Measurements from ENCODE around the gene ACTRT2. TPM values are rescaled to one million over a fixed set of nuclear protein-coding genes. Genes with fewer than 3 reads are reported as not detected.

The ACTRT2 gene
- total RNA-seq, 2 donors from 2014 or later: not detected

- TF ChIP-seq CTCF (IDR thresholded peaks at IDR 0.05) (no peak), POLR2A (IDR thresholded peaks at IDR 0.05) (no peak)
- H3K36me3 ChIP-seq (replicated peaks in 1 of 2; ENCODE audit: insufficient read depth in 1 of 2, low read depth in 2 of 2): no peaks in the 10 kb centered on the region
- DNase-seq (no peak), ATAC-seq (no peak)
- no peaks in the 10 kb centered on the region for H3K9me3 ChIP-seq
- WGBS, 2 donors: 80 to 81% methylated on average over 5 of the region's 5 CpGs
- peaks cover 1% of the 10 kb centered on the region for H3K4me1 ChIP-seq
- H3K4me3 ChIP-seq: no peak overlapping the region
- intact Hi-C loops (cut with DNase I): no loop called here
- no peaks in the 10 kb centered on the region for H3K27me3 ChIP-seq
- H3K27ac ChIP-seq: no peak overlapping the region
These were observed 35.3 kb upstream of the ACTRT2 start for GRCh38 chr1:2985694-2986548.

GRCh38 chr1:2986549-2987305 lies 34.5 kb upstream of the ACTRT2 start:
- TF ChIP-seq CTCF (IDR thresholded peaks at IDR 0.05): no peak
- TF ChIP-seq POLR2A (IDR thresholded peaks at IDR 0.05): no peak
- H3K36me3 ChIP-seq (replicated peaks in 1 of 2; ENCODE audit: insufficient read depth in 1 of 2, low read depth in 2 of 2): no peaks in the 10 kb centered on the region
- WGBS, 2 donors: 77 to 80% methylated on average over 10 of the region's 10 CpGs
- DNase-seq: no peak
- intact Hi-C loops (cut with DNase I): no loop called here
- no peak for ATAC-seq
- H3K27me3 ChIP-seq: no peaks in the 10 kb centered on the region
- H3K9me3 ChIP-seq: no peaks in the 10 kb centered on the region
- H3K27ac ChIP-seq: no peak overlapping the region
- no peaks in the 10 kb centered on the region for H3K4me1 ChIP-seq
- no peak overlapping the region for H3K4me3 ChIP-seq

- DNase-seq (no peak), ATAC-seq (no peak)
- H3K4me1 ChIP-seq: no peaks in the 10 kb centered on the region
- 73 to 86% methylated on average over 6 to 16 of the region's 16 CpGs for WGBS, 2 donors
- no peaks in the 10 kb centered on the region for H3K27me3 ChIP-seq
- H3K36me3 ChIP-seq (replicated peaks in 1 of 2; ENCODE audit: insufficient read depth in 1 of 2, low read depth in 2 of 2): no peaks in the 10 kb centered on the region
- no peaks in the 10 kb centered on the region for H3K9me3 ChIP-seq
- H3K27ac ChIP-seq: no peak overlapping the region
- TF ChIP-seq CTCF (IDR thresholded peaks at IDR 0.05): no peak
- TF ChIP-seq POLR2A (IDR thresholded peaks at IDR 0.05): no peak
- intact Hi-C loops (cut with DNase I): no loop called here
- no peak overlapping the region for H3K4me3 ChIP-seq
These were observed 33.5 kb upstream of the ACTRT2 start for GRCh38 chr1:2987773-2988172.

GRCh38 chr1:2988256-2988655 lies 33.0 kb upstream of the ACTRT2 start:
- WGBS, 2 donors: 81 to 84% methylated on average over 10 of the region's 10 CpGs
- H3K36me3 ChIP-seq (replicated peaks in 1 of 2; ENCODE audit: insufficient read depth in 1 of 2, low read depth in 2 of 2): no peaks in the 10 kb centered on the region
- DNase-seq (no peak), ATAC-seq (no peak)
- no peaks in the 10 kb centered on the region for H3K4me1 ChIP-seq
- H3K9me3 ChIP-seq: no peaks in the 10 kb centered on the region
- no peak overlapping the region for H3K4me3 ChIP-seq
- H3K27me3 ChIP-seq: no peaks in the 10 kb centered on the region
- no peak overlapping the region for H3K27ac ChIP-seq
- TF ChIP-seq POLR2A (IDR thresholded peaks at IDR 0.05): no peak
- no peak for TF ChIP-seq CTCF (IDR thresholded peaks at IDR 0.05)
- intact Hi-C loops (cut with DNase I): no loop called here
